Activated naive CD8-positive, alpha-beta T cell treated with anti-CD3 and anti-CD28 coated beads, Interleukin-2, amount 10 ng/mL, durations not matched to agents 7 days and 5 days (primary cell): ENCODE results near the gene DYNC1I1. TPM values are rescaled to one million over a fixed set of nuclear protein-coding genes. Genes with fewer than 3 reads are reported as not detected.

Experiments
- ATAC-seq: fragments of 150-1000 bp; cut with Tn5 transposase; one replicate; pipeline ENCODE4 v1.10.0; 2021; ENCODE audit warnings: low read depth, moderate library complexity
- POLR2A ChIA-PET: fragments of 350-600 bp; sonication (Branson Sonifier 250); formaldehyde crosslinking; loops from one replicate; lab custom pipeline; 2021; ENCODE audit warnings: antibody characterized with exemption; lab: Charles Lee
- DNase-seq: peaks from one replicate; pipeline ENCODE4 v3.0.0; 2021
- H3K27ac Mint-ChIP-seq: one replicate; pipeline ENCODE4 v1.8.0; 2022; ENCODE audit warnings: mild to moderate bottlenecking, mixed read lengths
- H3K27me3 Mint-ChIP-seq: one replicate; pipeline ENCODE4 v1.8.0; 2022; ENCODE audit warnings: mild to moderate bottlenecking, moderate library complexity, mixed read lengths
- H3K36me3 Mint-ChIP-seq: one replicate; pipeline ENCODE4 v1.8.0; 2021; ENCODE audit warnings: mild to moderate bottlenecking, mixed read lengths
- H3K4me1 Mint-ChIP-seq: one replicate; pipeline ENCODE4 v1.8.0; 2021; ENCODE audit warnings: mixed read lengths
- H3K4me3 Mint-ChIP-seq: one replicate; pipeline ENCODE4 v1.8.0; 2022; ENCODE audit warnings: mild to moderate bottlenecking, moderate library complexity, mixed read lengths
- H3K9me3 Mint-ChIP-seq: one replicate; pipeline ENCODE4 v1.8.0; 2021; ENCODE audit warnings: mixed read lengths
- total RNA-seq, 2 experiments: library from RNA; stranded (reverse); gene quantifications; one replicate each; pipeline ENCODE4 v1.2.3, GENCODE V29; 2021

The DYNC1I1 gene
- total RNA-seq, 2 experiments from 2014 or later, result not detected

DNA sequence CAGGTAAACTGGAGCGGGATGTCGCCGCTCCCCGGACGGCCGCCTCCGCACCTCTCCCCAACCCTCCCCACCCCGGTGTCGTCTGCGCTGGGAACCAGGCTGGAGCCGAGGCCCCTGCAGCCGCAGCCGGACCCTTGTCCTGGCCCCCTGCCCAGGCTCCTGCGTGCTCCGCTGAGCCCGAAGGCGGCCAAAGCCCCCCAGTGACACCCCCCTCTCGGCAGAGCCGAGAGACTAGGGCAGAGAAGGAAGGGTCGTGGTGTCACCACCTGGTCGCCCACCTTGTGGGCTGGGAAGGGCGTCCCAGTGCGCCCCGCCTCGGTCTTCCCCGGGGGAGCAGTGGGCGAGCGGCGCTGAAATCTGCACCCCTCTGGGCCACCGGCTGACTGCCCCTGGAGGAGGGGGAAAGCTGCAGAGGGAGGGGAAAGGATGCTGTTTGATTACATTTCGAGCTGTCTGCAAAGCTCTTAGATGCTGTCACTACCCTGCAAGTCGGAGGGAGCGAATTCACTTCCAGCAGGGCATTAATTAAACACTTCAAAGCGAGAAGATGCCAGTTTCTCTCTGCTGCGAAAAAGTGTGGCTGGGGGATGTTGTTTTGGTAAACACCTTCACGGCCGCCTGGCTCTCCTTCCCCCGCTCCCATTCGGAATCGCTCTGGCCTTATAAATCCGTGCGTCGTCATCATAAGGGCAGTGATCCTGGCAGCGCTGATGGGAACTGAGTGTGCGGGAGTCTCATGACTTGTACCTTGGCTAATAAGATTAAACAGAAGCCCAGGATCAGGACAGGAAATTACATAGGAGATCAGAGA, 622 bp downstream of the DYNC1I1 start:
- POLR2A ChIA-PET, result no interaction called here
- Mint-ChIP-seq H3K4me3 (no peak overlapping the region), H3K4me1 (peaks cover 2% of the 10 kb centered on the region), H3K9me3 (no peaks in the 10 kb centered on the region), H3K27me3 (peaks cover 23% of the 10 kb centered on the region), H3K27ac (no peak overlapping the region), H3K36me3 (no peaks in the 10 kb centered on the region)
- DNase-seq (no peak), ATAC-seq (no peak)

GRCh38 chr7:95776561-95777185, 4.3 kb downstream of the DYNC1I1 start:
- Mint-ChIP-seq H3K27ac (no peak overlapping the region), H3K4me1 (peaks cover 2% of the 10 kb centered on the region), H3K27me3 (peaks cover 16% of the 10 kb centered on the region), H3K36me3 (no peaks in the 10 kb centered on the region), H3K4me3 (no peak overlapping the region), H3K9me3 (no peaks in the 10 kb centered on the region)
- ATAC-seq (no peak), DNase-seq (no peak)
- POLR2A ChIA-PET, result no interaction called here

GRCh38 chr7:95777269-95777668, 4.9 kb downstream of the DYNC1I1 start:
- Mint-ChIP-seq H3K4me3 (no peak overlapping the region), H3K27me3 (peaks cover 11% of the 10 kb centered on the region), H3K27ac (no peak overlapping the region), H3K36me3 (no peaks in the 10 kb centered on the region), H3K9me3 (no peaks in the 10 kb centered on the region), H3K4me1 (no peaks in the 10 kb centered on the region)
- no peak for DNase-seq
- POLR2A ChIA-PET, result no interaction called here
- ATAC-seq, result no peak

DNA sequence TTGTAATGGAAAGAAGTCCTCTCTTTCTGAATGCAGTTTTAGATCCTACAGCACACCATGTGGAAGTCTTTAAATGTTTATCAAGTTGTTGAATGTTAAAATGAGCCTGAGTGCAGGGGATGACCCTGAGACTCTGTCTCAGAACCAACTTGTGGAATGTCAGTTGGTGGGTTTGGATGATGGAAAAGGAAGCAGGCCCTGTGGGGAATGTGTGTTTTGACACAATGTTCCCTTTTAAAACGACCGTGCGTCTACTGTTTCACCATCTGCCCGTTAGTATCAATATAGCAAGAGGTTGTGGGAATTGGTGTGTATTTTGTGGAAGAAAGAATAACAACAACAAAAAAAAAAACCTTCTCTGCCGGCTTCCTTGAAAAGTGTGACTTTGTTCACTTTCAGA, 8.3 kb downstream of the DYNC1I1 start:
- Mint-ChIP-seq H3K4me1 (no peaks in the 10 kb centered on the region), H3K4me3 (no peak overlapping the region), H3K36me3 (no peaks in the 10 kb centered on the region), H3K9me3 (no peaks in the 10 kb centered on the region), H3K27me3 (no peaks in the 10 kb centered on the region), H3K27ac (no peak overlapping the region)
- POLR2A ChIA-PET, result no interaction called here
- DNase-seq (no peak), ATAC-seq (no peak)

DNA sequence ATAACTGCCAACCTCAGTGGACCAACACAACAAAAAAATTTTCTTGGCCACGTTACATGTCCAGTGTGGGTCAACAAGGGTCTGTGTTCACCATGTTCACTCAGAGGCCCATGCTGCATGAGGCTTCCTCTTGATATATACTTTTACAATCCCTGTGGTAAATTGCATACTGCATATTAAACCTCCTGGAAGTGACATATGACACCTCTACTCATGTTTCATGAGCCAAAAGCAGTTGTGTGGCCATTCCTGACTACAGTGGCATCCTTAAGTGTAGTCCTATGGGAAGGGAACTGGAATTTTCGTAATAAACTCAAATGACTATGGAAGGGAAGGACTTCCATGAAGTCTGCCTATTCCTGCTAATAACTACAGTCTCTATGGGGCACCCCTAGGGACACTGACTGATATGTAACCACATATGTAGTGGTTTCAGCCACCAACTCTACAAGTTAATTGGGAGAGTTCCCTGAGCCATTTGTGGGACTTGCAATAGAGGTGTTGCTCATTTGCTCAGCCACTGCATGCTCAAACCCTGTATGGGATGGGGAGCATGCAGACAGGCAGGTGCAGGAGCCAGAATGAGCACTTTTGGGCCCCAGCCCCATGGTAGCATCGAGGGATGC, 9.7 kb downstream of the DYNC1I1 start:
- no peak overlapping the region for H3K27ac Mint-ChIP-seq
- ATAC-seq (no peak), DNase-seq (no peak)
- no peak overlapping the region for H3K4me3 Mint-ChIP-seq
- H3K4me1 Mint-ChIP-seq, result no peaks in the 10 kb centered on the region
- no peaks in the 10 kb centered on the region for H3K9me3 Mint-ChIP-seq
- no peaks in the 10 kb centered on the region for H3K27me3 Mint-ChIP-seq
- POLR2A ChIA-PET, result no interaction called here
- H3K36me3 Mint-ChIP-seq, result no peaks in the 10 kb centered on the region

- Mint-ChIP-seq H3K4me3 (no peak overlapping the region), H3K27me3 (no peaks in the 10 kb centered on the region), H3K9me3 (no peaks in the 10 kb centered on the region), H3K4me1 (no peaks in the 10 kb centered on the region), H3K27ac (no peak overlapping the region), H3K36me3 (no peaks in the 10 kb centered on the region)
- DNase-seq (no peak), ATAC-seq (no peak)
- POLR2A ChIA-PET, result no interaction called here
These were observed 12.4 kb downstream of the DYNC1I1 start for GRCh38 chr7:95784796-95785195.

DNA sequence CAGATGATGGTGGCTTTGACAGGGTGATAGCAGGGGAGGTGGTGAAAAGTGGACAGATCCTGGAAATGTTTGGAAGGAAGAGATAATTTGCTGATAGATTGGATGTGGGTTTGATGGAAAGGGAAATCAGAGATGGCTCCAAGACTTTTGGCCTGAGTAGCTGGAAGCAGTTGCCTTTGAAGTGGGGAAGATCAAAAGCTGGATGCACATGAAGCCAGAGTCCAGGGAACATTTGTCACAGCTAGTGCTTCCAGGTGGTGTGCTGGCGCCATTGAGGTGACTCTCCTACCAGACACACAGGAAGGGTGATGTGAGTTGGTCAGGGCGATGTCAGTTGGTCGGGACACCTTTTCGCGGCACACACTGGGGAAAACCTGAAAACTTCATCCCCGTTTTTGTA, 15.9 kb downstream of the DYNC1I1 start:
- no peak overlapping the region for H3K27ac Mint-ChIP-seq
- ATAC-seq (no peak), DNase-seq (no peak)
- no peaks in the 10 kb centered on the region for H3K36me3 Mint-ChIP-seq
- no peaks in the 10 kb centered on the region for H3K27me3 Mint-ChIP-seq
- H3K4me3 Mint-ChIP-seq, result no peak overlapping the region
- H3K4me1 Mint-ChIP-seq, result no peaks in the 10 kb centered on the region
- POLR2A ChIA-PET, result no interaction called here
- no peaks in the 10 kb centered on the region for H3K9me3 Mint-ChIP-seq

- no peaks in the 10 kb centered on the region for H3K9me3 Mint-ChIP-seq
These were observed 16.5 kb downstream of the DYNC1I1 start for GRCh38 chr7:95788884-95789283.

GRCh38 chr7:95793658-95794057, 21.3 kb downstream of the DYNC1I1 start:
- Mint-ChIP-seq H3K36me3 (no peaks in the 10 kb centered on the region), H3K4me1 (no peaks in the 10 kb centered on the region), H3K9me3 (no peaks in the 10 kb centered on the region), H3K4me3 (no peak overlapping the region), H3K27me3 (no peaks in the 10 kb centered on the region), H3K27ac (no peak overlapping the region)
- POLR2A ChIA-PET, result no interaction called here
- ATAC-seq, result no peak
- DNase-seq, result no peak

More at GRCh38 chr7:95788884-95789283, 16.5 kb downstream of the DYNC1I1 start:
- H3K27ac Mint-ChIP-seq, result no peak overlapping the region
- ATAC-seq (no peak), DNase-seq (no peak)
- no peaks in the 10 kb centered on the region for H3K36me3 Mint-ChIP-seq
- no peak overlapping the region for H3K4me3 Mint-ChIP-seq
- H3K27me3 Mint-ChIP-seq, result no peaks in the 10 kb centered on the region
- POLR2A ChIA-PET, result no interaction called here
- H3K4me1 Mint-ChIP-seq, result no peaks in the 10 kb centered on the region

GRCh38 chr7:95794917-95795515, 22.7 kb downstream of the DYNC1I1 start:
- no peak for ATAC-seq
- H3K36me3 Mint-ChIP-seq, result no peaks in the 10 kb centered on the region
- H3K4me3 Mint-ChIP-seq, result no peak overlapping the region
- H3K27me3 Mint-ChIP-seq, result no peaks in the 10 kb centered on the region
- no peaks in the 10 kb centered on the region for H3K9me3 Mint-ChIP-seq
- DNase-seq, result no peak
- POLR2A ChIA-PET, result no interaction called here
- H3K4me1 Mint-ChIP-seq, result no peaks in the 10 kb centered on the region
- no peak overlapping the region for H3K27ac Mint-ChIP-seq

- Mint-ChIP-seq H3K9me3 (no peaks in the 10 kb centered on the region), H3K27ac (no peak overlapping the region), H3K27me3 (no peaks in the 10 kb centered on the region), H3K4me1 (no peaks in the 10 kb centered on the region), H3K36me3 (no peaks in the 10 kb centered on the region), H3K4me3 (no peak overlapping the region)
- no peak for DNase-seq
- no peak for ATAC-seq
- POLR2A ChIA-PET, result no interaction called here
These were observed 24.3 kb downstream of the DYNC1I1 start for GRCh38 chr7:95796617-95797016.

GRCh38 chr7:95798401-95798930, 26.1 kb downstream of the DYNC1I1 start:
- no peak for DNase-seq
- POLR2A ChIA-PET, result no interaction called here

GRCh38 chr7:95800787-95801186, 28.4 kb downstream of the DYNC1I1 start:
- POLR2A ChIA-PET, result no interaction called here
- Mint-ChIP-seq H3K4me3 (no peak overlapping the region), H3K27ac (no peak overlapping the region), H3K9me3 (no peaks in the 10 kb centered on the region), H3K4me1 (no peaks in the 10 kb centered on the region), H3K36me3 (no peaks in the 10 kb centered on the region), H3K27me3 (no peaks in the 10 kb centered on the region)
- ATAC-seq (no peak), DNase-seq (no peak)

More at GRCh38 chr7:95798401-95798930, 26.1 kb downstream of the DYNC1I1 start:
- Mint-ChIP-seq H3K4me1 (no peaks in the 10 kb centered on the region), H3K27me3 (no peaks in the 10 kb centered on the region), H3K4me3 (no peak overlapping the region), H3K36me3 (no peaks in the 10 kb centered on the region), H3K9me3 (no peaks in the 10 kb centered on the region), H3K27ac (no peak overlapping the region)
- no peak for ATAC-seq
